Right renal cortex interstitium (tissue), 3 donors: ENCODE measurements around the gene POLA1. TPM values are rescaled to one million over a fixed set of nuclear protein-coding genes. Genes with fewer than 3 reads are reported as not detected.

Experiments
- DNase-seq, 3 donors: peaks; one replicate each; pipeline ENCODE4 v3.0.0-alpha.2; 2013; ENCODE audit warnings: low read depth in 3 of 3, low spot score in 2 of 3
- polyA plus RNA-seq, 3 donors: library from polyadenylated mRNA; unstranded; fragments of 120-200 nt; gene quantifications; one replicate each; pipeline ENCODE4 v1.2.1, GENCODE V29; 2013; ENCODE audit not compliant: insufficient read length in 3 of 3

POLA1 gene
- polyA plus RNA-seq, 3 donors, result 17.7 to 19.8 (median 18.5) TPM

GRCh38 chrX:24955372-24955930 lies 261.7 kb downstream of the POLA1 start:
- DNase-seq, result no peak

DNA sequence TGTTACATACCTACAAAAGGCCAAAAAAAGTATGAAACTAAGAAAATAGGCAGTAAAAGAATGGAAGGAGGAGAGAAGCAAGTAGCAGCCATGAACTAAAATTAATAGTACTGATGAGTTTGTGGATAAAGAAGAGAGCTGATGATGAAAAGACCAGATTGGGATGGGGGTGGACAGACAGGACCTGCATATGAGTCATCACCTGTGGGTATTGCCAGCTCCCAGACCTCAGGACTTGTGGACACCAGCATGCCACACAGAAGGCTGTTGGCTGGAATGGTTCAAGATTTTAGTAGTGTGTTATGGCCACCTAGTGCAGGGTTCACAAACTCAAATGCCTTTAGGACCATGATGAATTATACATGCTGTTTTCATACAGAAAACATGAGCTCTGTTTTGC lies 263.1 kb downstream of the POLA1 start:
- DNase-seq, result no peak

- DNase-seq, result no peak
These were observed 268.1 kb downstream of the POLA1 start for GRCh38 chrX:24961809-24962208.

DNA sequence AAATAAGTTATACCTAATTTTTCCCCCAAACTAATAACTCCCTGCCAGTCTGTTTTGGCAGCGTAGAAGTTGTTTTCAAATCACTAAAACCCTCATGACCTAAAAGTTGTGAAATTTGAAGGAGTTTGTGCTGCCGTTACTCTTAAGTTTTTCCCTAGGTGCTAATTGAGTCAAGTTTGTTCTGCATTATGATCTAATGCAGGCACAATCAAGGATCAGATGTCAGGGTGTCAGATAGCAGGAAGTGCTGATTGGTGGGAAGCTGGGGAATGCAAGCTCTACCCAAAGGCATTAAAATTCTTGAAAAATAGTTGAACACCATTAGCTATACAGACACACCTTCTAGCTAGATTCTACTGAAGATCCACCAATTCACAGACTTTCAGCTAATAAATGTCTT lies 270.1 kb downstream of the POLA1 start:
- no peak for DNase-seq

DNA sequence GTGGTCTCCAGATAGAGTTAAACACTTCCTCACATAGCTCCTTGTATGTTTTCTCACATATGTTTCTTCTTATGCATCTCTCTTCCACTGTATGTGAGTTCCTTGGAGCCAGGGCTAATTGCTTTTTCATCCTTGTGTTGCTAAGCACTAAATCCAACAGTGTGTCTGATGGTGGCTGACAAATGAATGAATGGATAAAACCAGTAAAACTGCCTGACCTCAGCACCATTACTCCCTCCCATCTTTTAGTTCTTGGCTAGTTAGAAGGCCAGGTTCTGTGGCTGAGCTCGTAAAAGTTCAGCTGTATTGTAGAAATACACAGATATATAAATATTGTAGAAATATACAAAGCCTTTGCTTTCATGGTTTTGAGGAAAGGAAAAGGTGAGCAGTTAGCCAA lies 271.7 kb downstream of the POLA1 start:
- DNase-seq, result no peak

GRCh38 chrX:24969812-24970211 lies 276.1 kb downstream of the POLA1 start:
- no peak for DNase-seq

- no peak for DNase-seq
These were observed 285.4 kb downstream of the POLA1 start for GRCh38 chrX:24979081-24979480.

DNA sequence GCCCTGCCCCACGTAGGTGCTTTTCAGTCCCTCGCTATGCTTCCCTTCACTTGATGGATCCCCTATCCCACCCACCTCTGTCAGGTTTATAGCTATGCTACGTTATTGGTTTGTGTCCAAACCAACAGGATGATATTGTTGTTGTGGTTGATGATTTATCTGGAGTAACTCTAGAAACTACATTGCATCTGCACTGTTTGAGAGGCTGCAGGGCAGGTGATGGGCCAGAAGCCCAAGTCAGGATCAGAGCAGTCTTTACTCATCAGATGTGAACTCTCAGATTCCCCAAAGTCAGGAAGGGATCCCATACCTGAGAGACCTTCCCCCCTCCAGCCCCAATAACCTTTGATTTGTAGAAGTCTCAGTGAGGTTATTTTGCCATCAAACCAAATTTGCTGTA lies 287.3 kb downstream of the POLA1 start:
- no peak for DNase-seq

DNA sequence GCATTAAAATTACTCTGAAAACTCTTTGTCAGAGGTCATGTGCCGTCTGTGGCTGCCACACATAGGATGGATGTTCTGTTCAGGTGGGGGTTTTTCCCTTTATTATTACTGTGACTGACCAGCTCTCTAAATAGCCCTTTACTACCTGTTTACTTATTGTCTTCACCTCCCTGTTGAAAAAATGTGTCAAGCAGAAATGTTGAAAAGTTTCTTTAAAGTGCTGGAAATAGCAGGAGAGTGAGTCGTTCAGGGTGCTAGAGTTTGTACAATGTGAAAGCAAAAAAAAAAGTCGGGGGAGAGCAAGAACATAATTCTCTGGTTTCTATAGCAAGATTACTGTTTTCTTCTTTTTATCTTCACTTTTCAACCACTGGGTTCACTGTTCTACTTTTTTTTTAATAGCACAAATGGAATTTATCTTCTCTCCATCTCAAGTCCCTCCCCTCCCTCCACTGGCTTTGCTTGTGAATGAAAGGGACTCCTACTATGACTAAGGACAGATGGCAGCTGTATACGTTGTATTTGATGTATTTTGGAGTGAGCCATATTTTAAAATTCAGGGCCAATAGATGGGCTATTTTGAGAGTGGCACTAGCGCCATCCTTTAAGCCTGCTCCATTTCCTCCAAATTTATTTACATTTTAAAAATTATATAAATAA lies 288.7 kb downstream of the POLA1 start:
- no peak for DNase-seq

GRCh38 chrX:24983931-24984330 lies 290.2 kb downstream of the POLA1 start:
- DNase-seq, result no peak

DNA sequence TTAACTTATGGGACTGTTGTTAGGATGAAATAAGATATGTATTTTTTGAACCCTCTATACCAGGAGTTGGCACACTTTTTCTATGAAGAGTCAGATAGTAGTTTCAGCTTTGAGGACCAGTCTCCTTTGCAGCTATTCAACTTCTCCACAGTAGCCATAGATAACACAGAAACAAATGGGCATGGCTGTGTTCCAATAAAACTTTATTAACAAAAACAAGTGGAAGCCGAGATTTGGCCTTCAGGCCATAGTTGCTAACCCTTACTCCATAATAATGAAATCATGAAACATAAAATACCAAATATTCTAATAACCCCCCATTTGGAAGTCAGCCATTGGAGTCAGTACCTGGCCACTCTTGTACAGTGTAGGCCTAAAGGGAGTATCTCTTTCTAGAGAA lies 291.4 kb downstream of the POLA1 start:
- DNase-seq, result no peak

GRCh38 chrX:24987731-24988130 lies 294.0 kb downstream of the POLA1 start:
- no peak for DNase-seq

DNA sequence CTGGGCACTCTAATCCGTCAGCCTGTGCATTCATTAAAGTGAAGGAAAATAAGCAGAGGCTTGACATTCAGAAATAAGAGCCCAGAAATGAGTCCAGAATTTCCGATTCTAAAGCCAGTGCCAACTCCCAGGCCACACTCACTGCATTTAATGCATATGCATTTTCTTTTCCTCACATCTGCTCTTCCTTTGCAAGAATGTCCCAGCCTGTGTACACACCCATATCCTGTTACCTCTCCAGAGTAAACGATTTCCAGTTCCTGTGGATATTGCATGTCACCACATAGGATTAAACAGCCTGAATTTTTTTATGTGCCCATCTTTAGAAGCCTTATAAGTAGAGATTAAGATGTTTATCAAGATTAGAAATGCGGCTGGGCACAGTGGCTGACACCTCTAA lies 294.6 kb downstream of the POLA1 start:
- DNase-seq, result no peak

GRCh38 chrX:24990535-24990934 lies 296.8 kb downstream of the POLA1 start:
- DNase-seq, result no peak

GRCh38 chrX:24993879-24994278 lies 300.2 kb downstream of the POLA1 start:
- no peak for DNase-seq

DNA sequence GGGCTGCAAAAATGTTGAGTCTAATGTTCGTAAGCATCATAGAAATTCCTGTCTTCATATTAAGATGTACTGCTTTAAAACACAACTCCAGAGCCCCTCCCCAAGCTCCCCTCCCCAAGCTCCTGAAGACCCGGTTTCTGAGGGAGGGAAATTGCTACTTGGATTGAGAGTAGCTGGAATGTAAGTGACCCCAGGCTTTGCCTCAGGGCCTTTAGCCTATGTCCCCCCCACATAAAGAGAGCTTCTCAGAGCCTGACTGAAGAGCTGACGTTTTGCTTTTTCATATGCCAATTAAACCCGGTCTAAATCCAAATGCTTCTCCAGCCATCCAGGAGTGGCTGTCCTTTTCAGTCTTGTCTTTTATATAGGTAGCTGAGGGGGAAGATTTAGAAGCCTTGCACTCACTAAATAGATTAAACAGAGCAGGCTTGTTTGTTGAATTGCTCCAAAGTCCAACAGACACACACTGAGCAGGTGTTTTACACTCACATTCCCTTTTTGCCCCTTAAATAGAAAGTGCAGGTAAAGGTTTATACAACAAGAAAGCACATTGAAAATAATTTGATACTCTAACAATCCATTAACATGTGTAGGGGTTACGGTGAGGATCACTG lies 302.5 kb downstream of the POLA1 start:
- DNase-seq, result no peak

- no peak for DNase-seq
These were observed 305.8 kb downstream of the POLA1 start for GRCh38 chrX:24999511-24999910.

DNA sequence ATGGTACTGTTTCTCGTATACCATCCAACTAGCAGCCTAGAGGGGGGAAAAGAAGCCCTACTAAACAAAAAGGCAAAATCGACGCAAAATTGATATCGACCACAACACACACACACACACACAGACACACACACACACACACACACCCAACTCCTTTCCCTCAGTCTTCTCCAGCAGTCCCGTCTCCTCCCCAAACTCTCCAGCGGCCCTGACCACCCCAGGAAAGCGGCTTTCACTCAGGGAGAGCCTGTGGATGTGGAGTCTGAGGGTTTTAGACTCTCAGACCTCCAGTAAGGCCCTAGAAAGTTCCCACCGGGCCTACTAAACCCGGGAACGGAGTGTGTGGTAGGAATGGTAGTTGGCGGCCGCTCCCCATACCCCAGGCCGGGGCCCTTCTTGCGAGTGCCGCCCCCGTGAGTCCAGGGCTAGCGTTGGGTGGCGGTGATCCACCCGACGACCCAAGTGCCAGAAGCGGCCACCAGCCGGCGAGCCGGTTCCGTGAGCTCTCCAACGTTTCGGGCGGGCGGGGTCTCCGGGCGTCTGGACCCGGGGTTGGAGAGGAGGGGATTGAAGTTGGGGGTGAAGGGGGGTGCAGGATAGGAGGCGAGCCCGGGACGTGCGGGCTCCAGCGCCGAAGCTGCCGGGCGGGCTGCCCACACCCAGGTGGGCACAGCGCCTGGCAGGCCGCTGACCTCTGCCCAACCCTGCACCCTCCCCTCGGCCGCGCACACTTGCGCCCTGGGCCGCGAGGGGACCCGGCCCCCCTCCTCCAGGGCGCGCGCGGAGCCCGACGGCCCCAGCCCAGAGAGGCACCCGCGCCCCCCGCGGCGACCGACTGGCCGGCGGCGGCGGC lies 308.3 kb downstream of the POLA1 start:
- DNase-seq, result no peak

DNA sequence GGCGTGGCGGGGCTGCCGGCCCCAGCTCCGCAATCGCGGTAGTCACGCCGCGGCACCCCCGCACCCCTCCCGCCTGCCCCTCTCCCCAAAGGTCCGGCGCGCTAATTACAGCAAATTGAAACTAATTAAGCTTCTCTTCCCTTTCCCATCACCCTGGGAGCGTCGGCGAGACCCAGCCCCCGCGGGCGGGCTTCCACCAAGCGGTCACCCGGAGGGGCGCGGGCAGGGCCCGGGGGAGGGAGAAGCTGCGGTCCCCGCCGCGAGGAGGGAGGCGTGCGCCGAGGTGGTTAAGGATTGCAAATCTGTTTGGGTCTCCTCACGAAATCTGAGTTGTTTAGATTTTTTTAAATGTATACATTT lies 308.9 kb downstream of the POLA1 start:
- no peak for DNase-seq

- no peak for DNase-seq
These were observed 309.5 kb downstream of the POLA1 start for GRCh38 chrX:25003066-25003849.

DNA sequence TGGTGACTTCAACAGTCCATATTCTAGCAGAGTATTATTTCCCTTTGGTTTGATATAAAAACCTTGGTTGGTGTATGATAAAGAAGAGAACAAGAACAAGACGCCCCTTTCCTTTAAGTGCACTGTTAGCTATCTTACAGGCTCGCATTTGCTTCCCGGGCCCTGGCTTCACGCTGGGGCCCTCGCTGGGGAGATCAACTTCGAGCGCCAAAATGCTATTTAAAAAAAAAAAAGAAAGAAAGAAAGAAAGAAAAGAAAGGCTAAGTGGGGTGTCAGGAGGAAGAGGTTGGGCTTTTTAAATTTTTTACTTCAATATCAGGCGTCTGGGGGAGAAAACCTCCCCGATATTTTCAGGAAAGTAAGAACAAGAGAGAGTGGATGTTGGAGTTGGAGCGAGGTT lies 310.3 kb downstream of the POLA1 start:
- no peak for DNase-seq
